CD4-positive, alpha-beta T cell treated with Interleukin-21 for 1 hour (primary cell): ENCODE results near the gene MOB1A.
"Not testable (repeated sequence)": the region's sequence is repeated elsewhere in the genome, so short reads cannot be mapped to it uniquely, and the experiment has no call there.

Experiments used
- DNase-seq: peaks from one replicate; pipeline ENCODE4 v3.0.0-alpha.2; 2020

The MOB1A gene

GRCh38 chr2:74198461-74199274 lies 20.0 kb upstream of the MOB1A start, which contains the start of gene MTHFD2:
MTHFD2 (plus strand) TSS chr2:74198615; CDS start chr2:74198642, 27 bp downstream.
- peak; percentile 94 for DNase-seq

DNA sequence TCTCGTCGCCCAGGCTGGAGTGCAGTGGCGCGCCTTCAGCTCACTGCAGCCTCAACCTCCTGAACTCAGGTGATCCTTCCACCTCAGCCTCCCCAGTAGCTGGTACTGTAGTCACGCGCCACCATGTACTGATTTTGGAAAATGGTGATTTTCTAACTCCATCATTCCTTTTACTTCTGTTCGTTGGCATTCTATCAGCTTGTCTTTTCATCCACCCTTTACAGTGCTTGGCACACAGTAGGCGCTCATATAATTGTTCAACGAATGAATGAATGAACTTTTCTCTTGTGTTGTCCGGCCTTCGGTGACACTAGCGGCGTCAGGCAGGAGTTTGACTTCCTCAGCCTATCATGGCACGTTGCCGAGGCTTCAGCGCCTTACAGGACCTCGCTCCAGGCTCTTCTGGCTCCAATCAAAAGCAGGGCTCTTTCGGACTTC lies 19.4 kb upstream of the MOB1A start:
- no peak for DNase-seq

DNA sequence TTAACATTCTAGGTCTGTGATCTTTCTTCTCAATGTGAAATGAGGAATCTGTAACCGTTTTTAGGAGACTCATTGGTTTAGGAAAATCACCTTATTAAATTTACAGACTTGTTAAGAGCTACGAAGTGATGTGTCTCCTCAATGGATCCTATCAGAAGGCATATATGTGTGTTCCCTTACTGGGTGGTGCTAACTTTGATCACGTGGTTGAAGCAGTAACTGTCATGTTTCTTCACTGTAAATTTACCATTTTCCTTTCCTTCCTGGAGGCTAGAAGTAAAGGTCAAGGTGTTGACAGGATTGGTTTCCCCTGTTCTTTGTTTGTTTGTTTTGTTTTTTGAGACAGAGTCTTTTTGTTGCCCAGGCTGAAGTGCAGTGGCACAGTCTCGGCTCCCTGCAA lies 18.4 kb upstream of the MOB1A start:
- no peak for DNase-seq

- no peak for DNase-seq
Observed at GRCh38 chr2:74194799-74195198, 16.1 kb upstream of the MOB1A start.

DNA sequence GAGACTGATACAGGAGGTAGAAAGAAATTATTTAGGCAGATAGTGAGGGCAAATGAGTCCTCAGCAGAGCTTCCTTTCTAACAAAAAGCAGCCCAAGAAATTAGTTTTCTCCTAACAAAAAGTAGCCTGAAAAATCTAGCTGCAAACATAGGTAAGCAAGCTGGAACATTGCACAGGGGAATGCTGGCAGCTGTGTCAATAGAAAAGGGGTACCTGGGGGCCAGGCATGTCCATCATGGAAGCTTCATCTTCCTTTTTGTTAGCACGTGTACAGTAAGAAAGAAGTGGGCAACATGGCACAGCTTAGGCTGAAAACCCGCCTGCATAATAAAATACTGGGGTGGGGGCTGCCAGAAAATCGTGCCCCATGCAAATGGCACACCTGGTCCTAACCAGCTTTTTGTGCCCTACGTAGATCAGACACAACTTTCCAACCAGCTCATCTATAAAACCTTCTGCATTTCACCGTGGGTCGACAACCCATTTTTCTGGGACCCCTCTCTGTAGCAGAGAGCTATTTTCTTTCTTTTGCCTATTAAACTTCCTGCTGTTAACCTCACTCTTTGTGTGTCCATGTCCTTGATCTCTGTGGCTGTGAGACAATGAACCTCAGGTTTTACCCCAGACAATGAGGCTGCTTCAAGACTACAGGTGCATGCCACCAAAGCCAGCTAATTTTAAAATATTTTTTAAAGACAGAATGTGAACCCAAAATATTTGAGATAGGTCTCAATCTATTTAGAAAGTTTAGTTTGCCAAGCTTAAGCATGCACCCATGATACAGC lies 13.1 kb upstream of the MOB1A start:
- no peak for DNase-seq

DNA sequence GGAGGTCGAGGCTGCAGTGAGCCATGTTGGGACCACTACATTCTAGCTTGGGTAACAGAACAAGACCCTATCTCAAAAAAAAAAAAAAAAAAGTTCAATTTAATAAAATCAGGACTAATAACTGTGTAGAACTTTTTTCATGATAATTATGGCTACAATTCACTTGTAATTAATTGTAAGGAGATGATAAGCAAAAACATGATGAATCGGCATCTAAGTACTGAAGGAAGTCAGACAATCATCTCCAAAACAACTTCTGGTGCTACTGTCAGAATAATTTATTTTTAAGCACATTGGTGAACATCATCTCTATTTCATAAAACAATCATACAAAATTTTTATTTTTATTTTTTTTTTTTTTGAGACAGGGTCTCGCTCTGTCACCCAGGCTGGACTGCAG lies 10.0 kb upstream of the MOB1A start:
- DNase-seq: no peak

GRCh38 chr2:74188018-74188601 lies 9.4 kb upstream of the MOB1A start:
- no peak for DNase-seq

- DNase-seq: not testable (repeated sequence)
Observed at GRCh38 chr2:74186706-74187105, 8.0 kb upstream of the MOB1A start.

DNA sequence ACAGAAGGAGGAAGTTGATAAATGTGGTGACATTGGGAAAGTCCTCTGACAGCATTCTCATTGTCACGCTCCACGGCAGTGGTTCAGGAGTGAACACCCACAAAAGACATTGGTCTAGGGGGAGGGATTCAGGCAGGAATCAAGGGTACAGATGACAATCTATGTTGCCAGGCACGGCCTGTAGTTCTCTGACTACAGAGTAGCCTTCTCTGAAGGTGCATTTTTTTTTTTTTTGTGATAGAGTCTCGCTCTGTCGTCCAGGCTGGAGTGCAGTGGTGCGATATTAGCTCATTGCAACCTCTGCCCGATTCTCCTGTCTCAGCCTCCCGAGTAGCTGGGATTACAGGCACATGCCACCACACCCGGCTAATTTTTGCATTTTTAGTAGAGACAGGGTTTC lies 7.4 kb upstream of the MOB1A start:
- peak; percentile 64 for DNase-seq

- no peak for DNase-seq
Observed at GRCh38 chr2:74183878-74184277, 5.2 kb upstream of the MOB1A start.

DNA sequence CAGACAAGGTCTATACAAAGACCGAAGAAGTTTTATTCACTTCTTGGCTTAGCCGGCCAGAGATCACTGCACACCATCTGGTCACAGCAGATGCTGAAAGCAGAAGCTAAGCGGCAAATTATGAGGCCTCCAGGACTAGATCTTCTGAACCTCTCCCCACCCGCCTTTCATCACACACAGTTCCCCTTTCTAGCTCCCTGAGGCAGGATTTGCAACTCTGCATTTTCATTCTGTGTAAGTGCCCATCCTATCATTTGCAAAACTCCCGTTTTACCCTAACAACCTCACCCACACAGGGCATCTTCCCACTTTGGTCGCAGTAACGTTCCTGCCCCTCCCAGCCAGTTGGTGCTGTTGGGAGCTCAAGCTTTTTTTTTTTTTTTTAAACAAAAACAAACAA lies 3.1 kb upstream of the MOB1A start:
- DNase-seq: peak; percentile 36

GRCh38 chr2:74179063-74179865 lies 585 bp upstream of the MOB1A start:
- DNase-seq: no peak

GRCh38 chr2:74177696-74178095 lies 983 bp downstream of the MOB1A start:
- no peak for DNase-seq

DNA sequence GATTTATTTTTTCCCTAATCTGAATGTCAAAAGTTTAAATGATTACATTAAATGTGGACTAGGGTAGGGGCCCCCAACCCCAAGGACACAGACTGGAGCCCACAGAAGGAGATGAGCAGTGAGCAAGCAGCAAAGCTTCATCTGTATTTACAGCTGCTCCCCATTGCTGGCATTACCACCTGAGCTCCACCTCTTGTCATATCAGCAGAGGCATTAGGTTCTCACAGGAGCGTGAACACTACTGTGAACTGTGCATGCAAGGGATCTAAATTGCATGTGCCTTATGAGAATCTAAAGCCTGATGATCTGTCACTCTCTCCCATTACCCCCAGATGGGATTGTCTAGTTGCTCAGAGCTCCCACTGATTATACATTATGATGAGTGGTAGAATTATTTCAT lies 3.8 kb downstream of the MOB1A start:
- no peak for DNase-seq

GRCh38 chr2:74168739-74169138 lies 9.9 kb downstream of the MOB1A start:
- DNase-seq: no peak

DNA sequence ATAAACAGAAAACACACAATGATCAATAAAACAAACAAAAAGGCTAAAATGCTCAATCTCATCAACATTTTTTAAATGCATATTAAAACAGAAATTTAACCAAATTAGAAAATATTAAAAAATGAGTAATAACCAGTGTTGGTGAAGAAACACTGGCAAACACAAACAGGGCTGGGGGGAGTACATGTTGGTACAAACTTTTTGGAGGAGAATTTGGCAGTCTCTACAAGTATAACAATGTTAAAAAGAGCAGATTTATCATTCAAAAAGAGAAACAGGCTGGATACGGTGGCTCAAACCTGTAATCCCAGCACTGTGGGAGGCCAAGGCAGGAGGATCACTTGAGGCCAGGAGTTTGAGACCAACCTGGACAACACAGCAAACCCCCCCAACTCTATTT lies 13.9 kb downstream of the MOB1A start:
- DNase-seq: no peak

GRCh38 chr2:74162951-74163350 lies 15.7 kb downstream of the MOB1A start:
- DNase-seq: no peak

GRCh38 chr2:74155830-74156229 lies 22.8 kb downstream of the MOB1A start:
- no peak for DNase-seq

DNA sequence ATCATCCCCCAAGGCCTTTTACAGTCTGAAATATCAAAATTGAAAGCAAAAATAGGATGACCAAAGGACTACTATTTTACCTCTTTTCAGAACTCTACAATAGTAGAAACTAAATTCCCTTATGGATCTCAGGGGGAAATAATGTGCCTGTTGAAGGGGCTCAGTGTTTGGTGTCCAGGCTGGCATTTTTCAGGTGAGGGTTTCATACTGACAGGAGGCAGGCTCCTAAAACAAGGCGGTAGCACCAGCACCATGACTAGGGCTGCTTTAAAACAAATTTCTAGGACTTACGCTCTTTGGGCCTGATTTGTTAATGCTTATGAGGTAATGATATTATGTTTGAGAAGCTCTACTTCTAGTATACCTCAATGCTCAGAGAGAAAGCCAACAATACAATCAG lies 25.7 kb downstream of the MOB1A start:
- no peak for DNase-seq

GRCh38 chr2:74149570-74150319 lies 28.9 kb downstream of the MOB1A start:
- no peak for DNase-seq

DNA sequence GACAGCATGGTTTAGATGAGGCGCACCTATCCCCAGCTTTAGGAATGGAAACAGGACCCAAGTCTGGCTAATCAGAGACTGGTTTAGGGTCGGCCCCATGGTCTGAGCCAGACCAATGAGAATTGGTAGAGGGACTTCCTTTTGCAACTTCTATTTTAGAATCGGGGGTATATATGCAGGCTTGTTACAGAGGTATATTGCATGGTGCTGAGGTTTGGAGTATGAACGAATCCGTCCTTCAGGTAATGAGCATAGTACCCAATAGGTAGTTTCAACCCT lies 29.5 kb downstream of the MOB1A start:
- no peak for DNase-seq

DNA sequence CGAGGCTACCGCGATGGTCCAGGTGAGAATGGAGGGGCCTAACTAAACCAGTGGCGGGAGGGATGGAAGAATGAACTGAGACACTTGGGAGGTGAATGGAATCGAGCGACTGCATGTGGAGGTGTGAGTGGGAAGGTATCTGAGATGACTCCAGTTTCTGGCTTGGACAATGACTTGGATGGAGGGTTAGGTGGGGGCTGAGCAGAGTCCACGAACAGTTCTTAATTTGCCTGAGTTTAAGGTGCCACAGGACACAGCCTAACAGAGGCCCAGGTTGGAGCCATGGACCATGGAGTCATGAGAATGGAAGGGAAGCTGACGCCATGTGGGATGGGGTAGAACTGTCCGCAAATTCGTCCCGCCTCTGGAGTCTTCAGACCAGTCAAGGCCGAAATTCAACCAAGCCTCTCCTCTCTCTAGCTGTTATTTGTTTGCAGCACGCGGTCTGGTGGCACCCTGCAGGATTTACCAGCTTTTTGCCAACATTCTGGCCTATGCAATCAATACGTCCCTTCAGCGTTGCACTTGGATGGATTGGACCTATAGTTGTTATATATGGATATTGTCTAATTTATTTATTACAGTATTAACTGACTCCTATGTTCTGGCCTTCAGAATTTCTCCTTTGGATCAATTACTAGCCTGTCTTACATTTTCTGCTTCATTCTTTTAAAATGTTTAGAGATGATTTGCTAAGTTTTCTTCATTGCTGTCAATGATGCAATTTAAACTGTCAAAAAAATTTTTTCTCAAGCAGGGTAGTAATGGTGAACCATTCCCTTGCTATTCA lies 30.0 kb downstream of the MOB1A start:
- no peak for DNase-seq
